GM06990 (cell line): ENCODE measurements around the gene PCSK7.

Experiments used
- DNase-seq: peaks from one replicate; pipeline ENCODE4 v3.0.0-alpha.2; 2011; ENCODE audit not compliant: insufficient read length; ENCODE audit errors: extremely low read depth
- H3K27me3 ChIP-seq: replicated peaks from 2 replicates; pipeline ENCODE4 v1.6.0; 2011; ENCODE audit warnings: low read length; ENCODE audit not compliant: control insufficient read depth, insufficient read depth
- H3K36me3 ChIP-seq: 2 replicates; pipeline ENCODE4 v1.5.1; 2011; ENCODE audit warnings: low read length; ENCODE audit not compliant: control insufficient read depth, insufficient read depth
- H3K4me3 ChIP-seq: replicated peaks from 2 replicates; pipeline ENCODE4 v1.5.1; 2011; ENCODE audit warnings: low read depth, mild to moderate bottlenecking, control low read depth, low read length
- TF ChIP-seq, protein P1 (sequence below): IDR thresholded peaks from 2 replicates; pipeline ENCODE4 v1.5.1; 2011; ENCODE audit warnings: low read length, control low read depth, mild to moderate bottlenecking, inconsistent platforms; ENCODE audit not compliant: insufficient read depth, poor library complexity, severe bottlenecking

PCSK7 gene

DNA sequence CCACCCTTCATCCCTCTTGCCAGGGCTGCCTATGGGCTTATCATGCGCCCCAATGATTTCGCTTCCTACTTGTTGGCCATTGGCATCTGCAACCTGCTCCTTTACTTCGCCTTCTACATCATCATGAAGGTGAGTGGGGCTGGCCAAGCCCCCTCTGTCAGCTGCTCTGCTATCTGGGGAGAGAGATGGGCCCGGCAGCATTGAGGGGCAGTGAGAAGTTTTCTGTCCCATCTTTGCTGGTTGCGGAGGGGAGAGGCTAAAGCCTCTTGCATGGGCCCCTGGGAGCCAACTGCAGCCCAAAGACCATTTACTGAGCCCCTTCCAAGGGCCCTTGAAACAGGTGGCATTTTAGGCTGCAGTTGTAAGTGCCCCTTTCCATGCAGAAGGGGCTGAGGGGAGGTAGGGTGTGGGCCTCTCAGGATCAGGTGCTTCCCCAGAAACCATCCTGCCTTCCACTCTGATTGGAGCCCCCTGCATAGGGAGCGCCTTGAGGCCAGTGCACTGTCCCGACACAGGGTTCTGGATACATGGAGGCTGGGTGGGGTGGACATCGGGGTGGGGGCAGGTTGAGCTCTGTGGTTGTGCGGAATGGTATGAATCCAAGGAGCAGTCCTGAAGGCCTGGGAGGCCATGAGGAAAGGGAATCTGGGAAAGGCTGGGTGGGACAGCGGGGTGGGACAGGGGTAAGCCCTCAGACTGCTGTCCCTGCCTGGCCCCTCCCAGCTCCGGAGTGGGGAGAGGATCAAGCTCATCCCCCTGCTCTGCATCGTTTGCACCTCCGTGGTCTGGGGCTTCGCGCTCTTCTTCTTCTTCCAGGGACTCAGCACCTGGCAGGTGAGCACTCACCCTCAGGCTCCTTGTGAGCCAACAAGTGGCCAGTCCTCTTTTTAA, 38.5 kb downstream of the PCSK7 start:
- H3K36me3 ChIP-seq, result peaks cover 29% of the 10 kb centered on the region
- TF ChIP-seq, protein P1, sequence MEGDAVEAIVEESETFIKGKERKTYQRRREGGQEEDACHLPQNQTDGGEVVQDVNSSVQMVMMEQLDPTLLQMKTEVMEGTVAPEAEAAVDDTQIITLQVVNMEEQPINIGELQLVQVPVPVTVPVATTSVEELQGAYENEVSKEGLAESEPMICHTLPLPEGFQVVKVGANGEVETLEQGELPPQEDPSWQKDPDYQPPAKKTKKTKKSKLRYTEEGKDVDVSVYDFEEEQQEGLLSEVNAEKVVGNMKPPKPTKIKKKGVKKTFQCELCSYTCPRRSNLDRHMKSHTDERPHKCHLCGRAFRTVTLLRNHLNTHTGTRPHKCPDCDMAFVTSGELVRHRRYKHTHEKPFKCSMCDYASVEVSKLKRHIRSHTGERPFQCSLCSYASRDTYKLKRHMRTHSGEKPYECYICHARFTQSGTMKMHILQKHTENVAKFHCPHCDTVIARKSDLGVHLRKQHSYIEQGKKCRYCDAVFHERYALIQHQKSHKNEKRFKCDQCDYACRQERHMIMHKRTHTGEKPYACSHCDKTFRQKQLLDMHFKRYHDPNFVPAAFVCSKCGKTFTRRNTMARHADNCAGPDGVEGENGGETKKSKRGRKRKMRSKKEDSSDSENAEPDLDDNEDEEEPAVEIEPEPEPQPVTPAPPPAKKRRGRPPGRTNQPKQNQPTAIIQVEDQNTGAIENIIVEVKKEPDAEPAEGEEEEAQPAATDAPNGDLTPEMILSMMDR, result no peak
- DNase-seq, result no peak
- H3K4me3 ChIP-seq, result no peak overlapping the region
- H3K27me3 ChIP-seq, result no peaks in the 10 kb centered on the region

DNA sequence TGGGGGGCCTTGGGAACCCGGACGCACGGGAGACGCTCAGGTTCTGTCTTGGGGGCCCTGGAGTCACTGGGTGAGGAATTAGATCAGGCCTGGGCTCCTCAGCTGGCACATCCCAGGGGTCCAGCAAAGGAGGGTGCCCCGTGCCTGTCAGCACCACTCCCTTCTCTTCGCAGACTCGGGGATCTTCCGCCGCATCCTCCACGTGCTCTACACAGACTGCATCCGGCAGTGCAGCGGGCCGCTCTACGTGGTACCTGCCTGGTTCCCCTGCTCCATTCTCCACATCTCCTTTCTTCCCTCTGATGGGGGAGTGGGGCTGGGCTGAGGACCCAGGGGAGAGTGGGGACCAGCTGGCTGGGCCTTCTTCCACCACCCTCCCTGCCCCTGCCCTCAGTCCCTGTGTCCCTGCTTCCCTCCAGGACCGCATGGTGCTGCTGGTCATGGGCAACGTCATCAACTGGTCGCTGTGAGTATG, 39.4 kb downstream of the PCSK7 start:
- Histone ChIP-seq H3K36me3 (peaks cover 33% of the 10 kb centered on the region), H3K4me3 (no peak overlapping the region), H3K27me3 (no peaks in the 10 kb centered on the region)
- TF ChIP-seq, protein P1, result no peak
- DNase-seq, result no peak

DNA sequence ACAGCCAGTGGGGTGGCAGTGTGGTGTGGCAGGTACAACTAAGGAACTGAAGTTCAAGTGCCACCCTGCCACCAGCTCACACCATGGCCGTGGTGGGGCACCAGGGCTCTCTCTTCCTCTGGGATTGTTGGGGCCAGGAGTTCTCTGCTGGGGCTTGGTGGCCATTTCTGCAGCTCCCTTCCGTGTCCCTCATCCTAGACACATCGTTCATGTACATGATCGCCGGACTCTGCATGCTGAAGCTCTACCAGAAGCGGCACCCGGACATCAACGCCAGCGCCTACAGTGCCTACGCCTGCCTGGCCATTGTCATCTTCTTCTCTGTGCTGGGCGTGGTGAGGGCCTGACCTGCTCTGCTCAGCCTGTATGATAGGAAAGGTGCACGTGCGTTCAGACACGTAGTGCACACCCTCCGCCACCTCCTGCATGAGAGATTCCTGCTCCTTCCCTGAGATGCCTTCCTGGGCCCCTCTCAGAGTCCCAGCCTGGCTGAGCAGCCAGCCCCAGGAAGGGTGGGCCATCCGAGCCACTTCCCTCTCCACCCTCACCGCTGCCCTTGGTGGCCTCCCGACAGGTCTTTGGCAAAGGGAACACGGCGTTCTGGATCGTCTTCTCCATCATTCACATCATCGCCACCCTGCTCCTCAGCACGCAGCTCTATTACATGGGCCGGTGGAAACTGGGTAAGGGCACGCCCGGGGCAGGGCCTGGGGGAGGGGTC, 40.0 kb downstream of the PCSK7 start:
- TF ChIP-seq, protein P1, result no peak
- Histone ChIP-seq H3K27me3 (no peaks in the 10 kb centered on the region), H3K4me3 (no peak overlapping the region), H3K36me3 (peaks cover 33% of the 10 kb centered on the region)
- no peak for DNase-seq

DNA sequence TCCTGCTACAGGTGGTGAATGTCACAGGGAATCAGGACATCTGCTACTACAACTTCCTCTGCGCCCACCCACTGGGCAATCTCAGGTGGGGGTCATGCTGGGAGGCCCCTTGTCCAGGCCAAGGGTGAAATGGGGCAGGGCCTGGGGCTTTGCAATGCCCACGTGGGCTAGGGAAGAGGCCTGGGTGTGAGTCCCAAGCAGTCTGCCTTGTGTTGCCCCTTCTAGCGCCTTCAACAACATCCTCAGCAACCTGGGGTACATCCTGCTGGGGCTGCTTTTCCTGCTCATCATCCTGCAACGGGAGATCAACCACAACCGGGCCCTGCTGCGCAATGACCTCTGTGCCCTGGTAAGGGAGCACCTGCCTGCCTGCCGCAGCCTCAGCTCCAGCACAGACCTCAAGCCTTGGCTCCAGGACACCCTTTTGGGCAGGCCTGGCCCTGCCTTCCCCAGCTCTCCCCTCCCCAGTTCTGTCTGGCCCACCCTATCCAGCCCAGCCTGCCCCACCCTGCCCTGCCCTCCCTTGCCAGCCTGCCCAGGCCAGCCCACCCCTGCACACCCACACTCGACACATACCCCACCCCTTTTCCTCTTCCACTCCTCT, 41.8 kb downstream of the PCSK7 start:
- peaks cover 28% of the 10 kb centered on the region for H3K36me3 ChIP-seq

DNA sequence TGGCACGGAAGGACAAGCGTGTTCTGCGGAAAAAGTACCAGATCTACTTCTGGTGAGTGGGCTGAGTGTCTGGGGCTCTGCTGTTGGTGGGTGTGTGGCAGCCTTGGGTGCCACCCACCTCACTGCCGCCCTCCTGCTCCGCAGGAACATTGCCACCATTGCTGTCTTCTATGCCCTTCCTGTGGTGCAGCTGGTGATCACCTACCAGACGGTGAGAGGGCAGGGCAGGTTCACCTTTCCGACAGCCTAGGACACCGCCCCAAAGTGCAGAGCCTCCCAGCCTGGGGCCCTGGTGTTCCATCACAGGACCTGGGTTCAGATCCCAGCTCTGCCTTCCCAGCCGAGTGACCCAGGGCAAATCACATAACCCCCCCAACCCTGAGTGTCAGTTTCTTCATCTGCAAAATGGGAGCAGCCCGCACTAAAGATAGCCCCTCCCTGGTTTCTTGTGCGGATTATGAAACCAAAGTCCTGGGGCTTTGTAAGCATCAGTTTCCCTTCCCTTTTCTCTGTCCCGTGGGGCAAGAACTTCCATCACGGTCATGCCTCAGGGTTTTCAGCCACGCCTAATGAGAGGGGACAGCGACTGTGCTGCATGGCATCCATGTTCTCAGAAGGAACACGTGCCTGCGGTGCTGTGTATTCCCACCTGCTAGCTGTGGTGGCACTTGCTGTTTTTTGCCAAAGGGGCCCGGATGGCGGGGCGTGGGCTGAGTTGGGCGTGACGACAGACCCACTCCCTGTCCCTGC, 42.5 kb downstream of the PCSK7 start:
- peak; percentile 59 for DNase-seq
- TF ChIP-seq, protein P1, result no peak
- no peak overlapping the region for H3K4me3 ChIP-seq

More for the DNA sequence above, 41.8 kb downstream of the PCSK7 start:
- Histone ChIP-seq H3K27me3 (no peaks in the 10 kb centered on the region), H3K4me3 (no peak overlapping the region)
- no peak for DNase-seq
- TF ChIP-seq, protein P1, result no peak

More for the DNA sequence above, 42.5 kb downstream of the PCSK7 start:
- H3K36me3 ChIP-seq, result peaks cover 28% of the 10 kb centered on the region
- H3K27me3 ChIP-seq, result no peaks in the 10 kb centered on the region
